HG03342 (cell line): ENCODE measurements around the gene JUN.
A peak's percentile ranks its signal among the peaks of the same experiment; 100 is the strongest.
"Not testable (repeated sequence)": the region's sequence is repeated elsewhere in the genome, so short reads cannot be mapped to it uniquely, and the experiment has no call there.

ENCODE experiments used
- ATAC-seq: cut with Tn5 transposase; IDR thresholded peaks from one replicate; pipeline ENCODE4 v1.9.1; 2021; ENCODE audit warnings: mild to moderate bottlenecking, moderate library complexity; ENCODE audit not compliant: unreplicated experiment

Gene JUN

DNA sequence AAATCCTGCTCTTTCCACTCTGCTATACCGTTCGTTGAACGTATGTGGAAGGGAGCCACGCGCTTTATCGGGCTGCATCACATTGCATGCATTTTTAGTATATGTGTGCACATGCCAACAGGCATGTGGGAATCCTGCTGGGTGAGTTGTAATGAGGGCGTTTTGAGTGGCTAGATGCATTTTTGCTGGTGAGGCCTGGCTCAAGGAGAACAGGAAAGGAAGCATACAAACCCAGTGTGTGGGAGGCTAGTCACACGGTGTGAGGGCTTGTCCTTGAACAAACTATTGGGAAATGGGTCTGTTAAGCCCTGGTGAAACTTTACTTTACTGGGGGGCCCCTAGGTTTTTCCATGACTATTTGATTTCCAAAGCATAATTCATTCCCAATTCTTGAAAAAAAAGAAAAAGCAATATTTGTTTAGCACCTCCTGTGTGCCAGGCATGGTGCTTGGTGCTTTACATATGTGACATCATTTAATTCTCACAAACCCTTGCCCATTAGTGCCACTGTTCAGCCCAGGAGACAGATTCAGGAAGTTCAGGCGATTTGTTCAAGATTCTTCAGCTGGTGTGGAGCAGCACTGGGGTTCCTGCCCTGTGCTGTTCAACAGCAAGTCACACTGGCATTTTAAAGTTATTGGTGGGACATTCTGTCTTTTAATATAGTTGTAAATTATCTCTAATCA, 25.6 kb upstream of the JUN start:
- no peak for ATAC-seq

DNA sequence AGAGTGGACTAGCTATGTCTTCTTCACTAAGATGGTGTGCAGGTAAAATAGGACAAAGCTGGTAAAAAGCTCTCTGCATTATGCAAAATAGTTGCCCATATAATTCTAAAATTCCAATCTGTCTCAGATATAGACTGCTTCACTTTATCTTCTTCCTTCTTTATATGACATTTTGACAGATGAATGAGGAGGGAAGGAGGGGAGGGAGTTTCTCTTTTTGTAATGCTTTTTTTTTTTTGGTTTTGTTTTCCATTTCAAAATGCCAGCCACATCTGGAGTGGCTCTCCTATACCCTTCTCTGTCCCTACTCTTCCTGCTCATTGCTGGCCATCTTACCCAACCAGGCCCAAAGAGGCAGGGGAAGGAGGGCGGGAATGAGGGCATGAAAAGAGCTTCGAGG, 24.2 kb upstream of the JUN start:
- no peak for ATAC-seq

DNA sequence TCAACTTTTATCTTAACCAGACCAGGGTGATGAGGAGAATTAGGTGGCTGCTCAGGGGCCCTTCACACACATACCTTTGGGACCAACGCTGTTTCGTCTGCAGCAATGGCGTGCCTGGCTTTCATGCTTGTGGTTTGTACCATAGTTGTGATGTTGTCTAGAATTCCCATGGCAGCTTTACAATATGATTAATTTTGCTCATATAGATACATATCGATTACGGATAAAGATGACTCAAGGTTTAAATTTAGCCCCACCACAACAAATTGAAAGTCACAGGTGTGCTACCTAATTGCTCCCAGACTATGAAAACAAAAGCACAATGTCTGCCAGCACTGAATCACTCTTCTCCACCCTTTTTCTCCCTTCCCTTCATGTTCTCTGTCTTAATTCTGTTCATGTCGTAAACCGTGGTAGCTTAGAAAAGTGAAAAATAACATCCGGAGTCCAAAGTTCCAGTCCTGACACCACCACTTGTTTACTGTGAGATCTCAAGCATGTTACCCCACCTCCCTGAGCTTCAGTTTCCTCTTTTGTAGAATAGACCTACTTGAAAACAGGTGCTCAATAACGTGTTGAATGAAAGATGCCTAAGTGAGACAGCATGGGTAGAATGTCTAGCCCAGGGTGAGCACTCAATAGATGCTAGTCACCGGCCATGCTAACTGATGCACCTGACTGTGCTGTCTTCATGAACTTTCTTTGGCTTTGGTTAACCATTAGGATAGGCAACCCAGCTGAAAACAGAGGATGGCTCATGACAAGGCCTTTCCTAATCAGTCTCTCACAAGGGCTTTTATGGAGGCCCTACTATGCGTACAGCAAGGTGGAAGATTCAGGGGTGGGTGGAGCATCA, 22.1 kb upstream of the JUN start:
- peak; percentile 66 for ATAC-seq

DNA sequence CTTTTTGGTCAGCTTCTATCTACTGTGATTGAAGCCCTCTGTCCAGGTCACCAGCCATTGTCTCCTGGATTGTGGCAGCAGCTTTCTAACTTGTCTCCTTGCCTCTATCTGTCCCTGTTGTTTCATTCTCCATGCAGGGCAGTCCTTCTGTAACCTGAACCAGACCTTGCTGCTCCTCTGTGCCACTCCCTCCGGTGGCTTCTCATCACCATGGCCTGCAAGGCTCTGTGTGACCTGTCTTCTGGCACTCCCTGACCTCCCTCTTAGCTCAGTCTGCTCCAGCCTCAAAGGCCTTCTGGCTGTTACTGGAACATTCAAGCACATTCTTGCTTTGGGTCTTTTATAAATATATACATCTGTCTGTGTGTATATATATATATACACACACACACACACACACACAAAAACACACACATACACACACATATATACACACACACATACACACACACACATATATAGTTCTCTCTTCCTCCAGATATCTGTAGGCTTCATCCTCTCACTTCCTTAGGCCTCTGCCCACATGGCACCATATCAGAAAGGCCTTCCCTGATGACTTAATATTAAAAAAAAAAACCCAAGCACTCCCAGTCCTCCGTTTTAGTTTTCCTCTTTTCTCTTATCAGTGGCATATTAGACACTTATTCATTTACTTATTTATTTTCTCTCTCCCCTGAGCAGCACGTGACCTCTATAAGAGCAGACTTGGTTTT, 21.2 kb upstream of the JUN start:
- no peak for ATAC-seq

DNA sequence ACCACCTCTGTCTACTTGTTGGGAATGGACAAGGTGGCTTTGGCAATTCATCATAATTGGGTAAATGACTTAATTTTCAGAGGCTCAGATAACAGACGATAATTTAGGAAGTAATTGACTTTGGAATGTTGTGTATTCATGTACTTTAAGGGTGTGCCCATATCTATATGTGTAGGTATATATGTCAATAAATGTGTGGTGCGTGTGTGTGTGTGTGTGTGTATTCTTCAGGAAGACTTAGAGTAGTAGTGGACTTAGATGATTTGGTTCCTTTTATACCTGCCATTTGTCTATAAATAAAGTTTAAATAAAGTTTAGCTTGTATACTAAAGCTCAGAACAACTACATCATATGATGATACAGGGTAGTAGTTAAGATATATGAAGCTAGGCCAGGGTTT, 20.0 kb upstream of the JUN start:
- ATAC-seq = no peak

DNA sequence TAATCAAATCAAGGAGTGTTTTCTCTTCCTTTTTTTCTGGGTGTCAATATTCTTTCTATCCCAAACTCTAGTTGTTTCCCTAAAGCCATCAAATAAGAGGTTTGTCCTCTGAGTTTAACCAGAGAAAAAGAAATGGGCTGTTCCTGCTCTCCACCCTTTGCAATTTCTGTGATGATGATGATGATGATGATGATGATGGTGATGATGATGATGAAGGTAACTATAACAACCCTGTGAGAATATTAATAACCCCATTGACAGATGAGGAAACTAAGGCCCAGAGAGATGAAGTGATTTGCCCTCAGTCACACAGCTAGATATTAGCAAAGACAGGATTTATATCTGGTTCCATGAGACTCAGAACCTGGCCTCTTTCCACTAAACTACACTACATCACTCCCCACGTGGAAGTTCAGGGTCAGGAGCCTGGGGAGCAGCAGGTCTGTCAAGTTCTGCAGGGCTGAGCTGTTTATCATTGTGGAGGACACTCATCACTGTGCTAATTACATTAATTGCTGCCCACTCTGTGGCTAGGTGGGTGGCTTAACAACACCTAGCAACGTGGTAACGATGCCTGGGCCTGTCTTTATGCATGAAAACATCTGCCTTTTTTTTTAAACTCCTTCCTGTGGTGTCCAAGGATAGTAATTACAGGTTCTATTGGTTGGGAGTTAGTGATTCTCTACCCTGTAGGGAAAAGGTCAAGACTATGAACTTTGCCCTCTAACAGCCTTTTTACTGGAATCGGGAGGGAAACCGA, 19.0 kb upstream of the JUN start:
- no peak for ATAC-seq

DNA sequence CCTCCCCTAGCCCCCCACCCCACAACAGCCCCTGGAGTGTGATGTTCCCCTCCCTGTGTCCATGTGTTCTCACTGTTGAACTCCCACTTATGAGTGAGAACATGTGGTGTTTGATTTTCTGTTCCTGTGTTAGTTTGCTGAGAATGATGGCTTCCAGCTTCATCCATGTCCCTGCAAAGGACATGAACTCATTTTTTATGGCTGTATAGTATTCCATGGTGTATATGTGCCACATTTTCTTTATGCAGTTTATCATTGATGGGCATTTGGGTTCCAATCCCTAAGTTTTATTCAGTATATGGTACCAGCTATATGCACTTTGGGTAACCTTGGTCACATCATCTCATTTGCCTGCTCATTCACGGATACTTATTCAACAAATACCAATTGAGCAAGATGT, 17.4 kb upstream of the JUN start:
- not testable (repeated sequence) for ATAC-seq

DNA sequence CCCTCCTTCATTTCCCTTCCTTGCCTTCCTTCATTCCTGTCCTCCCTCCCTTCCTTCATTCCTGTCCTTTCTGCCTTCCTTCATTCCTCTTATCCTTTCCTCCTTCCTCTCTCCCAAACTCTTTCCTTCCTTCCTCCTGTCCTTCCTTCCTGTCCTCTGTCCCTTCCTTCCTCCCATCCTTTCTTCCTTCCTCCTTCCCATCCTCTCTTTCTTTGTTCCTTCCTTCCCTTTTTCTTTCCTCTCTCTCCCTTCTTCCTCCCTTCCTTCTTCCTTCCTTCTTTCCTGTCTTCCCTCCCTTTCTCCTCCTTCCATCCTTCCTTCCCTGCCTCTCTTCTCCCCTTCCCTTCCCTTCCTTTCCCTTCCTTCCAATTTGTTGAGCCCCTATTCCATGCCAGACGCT, 15.8 kb upstream of the JUN start:
- no peak for ATAC-seq

DNA sequence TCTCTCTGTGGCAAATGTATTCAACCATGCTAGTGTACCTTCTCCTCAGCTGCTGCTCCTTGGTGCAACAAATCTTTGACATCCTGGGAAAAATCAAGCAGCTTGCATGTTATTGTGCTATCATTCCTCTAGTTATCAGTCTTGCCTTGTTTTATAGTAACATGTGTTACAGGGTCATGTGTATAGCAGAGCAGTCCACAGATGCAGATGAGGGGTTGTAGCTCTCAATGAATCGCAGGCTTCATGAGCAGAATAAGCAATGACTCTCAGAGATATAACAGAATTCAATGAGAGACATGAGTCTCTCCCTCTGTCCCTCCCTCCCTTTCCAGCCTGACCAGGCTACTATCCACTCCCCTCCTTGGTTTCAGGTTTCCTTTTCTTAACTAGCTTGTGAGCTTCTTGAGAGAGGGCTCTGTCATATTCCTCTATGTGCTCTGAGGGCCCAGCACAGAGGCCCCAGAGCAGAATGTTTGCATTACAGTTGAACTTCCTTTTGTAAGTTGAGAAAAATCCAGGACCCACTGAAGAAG, 15.1 kb upstream of the JUN start:
- ATAC-seq = no peak

DNA sequence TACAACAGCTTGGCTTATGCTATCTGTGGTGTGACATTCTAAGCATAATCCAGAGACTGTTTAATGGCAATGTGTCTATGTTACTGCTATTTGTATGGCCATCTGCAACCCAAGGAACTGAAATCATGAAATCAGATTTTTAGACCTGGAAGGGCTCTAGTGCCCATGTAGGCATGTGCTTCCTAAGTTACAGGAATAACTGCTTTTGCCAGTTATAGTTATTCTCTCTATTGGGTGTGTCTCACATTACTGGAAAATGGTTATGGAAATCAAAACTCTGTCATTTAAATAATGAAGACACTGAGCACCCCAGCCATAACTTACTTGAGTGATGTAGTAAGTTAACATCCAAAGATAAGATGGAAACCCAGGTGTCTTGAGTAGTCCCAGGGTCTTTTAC, 12.6 kb upstream of the JUN start:
- no peak for ATAC-seq

DNA sequence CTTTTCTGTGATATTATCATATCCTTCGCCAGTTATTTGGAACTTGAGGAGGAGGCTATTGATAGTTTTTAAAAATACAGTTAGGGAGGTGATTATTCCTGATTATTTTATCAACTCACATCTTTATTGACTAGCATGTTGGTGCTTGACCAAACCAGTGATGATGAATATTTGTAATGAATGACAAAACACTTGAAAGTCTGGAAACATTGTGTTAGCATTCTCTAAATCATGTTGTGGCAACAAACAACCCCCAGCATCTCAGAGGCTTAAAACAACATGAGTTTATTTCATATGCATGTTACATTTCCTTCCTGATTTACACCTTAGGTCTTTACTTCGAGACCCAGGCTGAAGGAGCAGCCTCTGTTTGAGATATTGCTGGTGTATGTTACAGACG, 10.7 kb upstream of the JUN start:
- ATAC-seq = no peak

DNA sequence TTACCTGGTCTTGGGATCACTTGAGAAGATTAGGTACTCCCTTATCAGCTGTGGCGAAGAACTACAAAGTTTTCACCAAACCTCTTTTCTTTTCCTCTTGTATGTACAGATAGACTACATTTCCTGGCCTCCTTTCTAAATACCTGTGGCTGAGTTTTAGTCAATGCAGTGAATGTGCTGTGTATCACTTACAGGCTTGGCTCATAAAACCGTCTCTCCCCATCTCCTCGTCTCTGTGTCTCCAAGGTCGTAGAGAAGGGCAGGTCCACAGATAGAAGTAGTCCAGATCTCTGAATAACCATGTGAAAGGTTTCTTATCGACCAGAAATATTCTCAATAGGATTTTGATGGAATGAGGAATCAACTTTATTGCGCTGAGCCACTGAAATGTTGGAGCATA, 9.0 kb upstream of the JUN start:
- no peak for ATAC-seq

DNA sequence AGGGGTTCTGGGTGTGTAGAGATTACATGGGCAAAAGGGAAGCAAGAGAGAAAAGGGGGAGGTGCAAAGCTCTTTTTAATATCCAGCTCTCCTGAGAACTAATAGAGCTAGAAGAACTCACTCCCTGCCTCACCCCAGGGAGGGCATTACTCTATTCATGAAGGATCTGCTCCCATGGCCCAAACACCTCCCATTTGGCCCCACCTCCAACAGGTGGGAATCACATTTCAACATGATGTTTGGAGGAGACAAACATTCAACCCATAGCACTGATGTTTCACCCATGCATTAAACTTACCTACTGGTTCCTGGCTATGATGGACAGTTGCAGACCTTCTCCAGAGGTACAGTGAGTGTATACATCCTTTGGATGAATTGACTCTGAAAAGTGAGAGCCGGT, 7.3 kb upstream of the JUN start:
- no peak for ATAC-seq

DNA sequence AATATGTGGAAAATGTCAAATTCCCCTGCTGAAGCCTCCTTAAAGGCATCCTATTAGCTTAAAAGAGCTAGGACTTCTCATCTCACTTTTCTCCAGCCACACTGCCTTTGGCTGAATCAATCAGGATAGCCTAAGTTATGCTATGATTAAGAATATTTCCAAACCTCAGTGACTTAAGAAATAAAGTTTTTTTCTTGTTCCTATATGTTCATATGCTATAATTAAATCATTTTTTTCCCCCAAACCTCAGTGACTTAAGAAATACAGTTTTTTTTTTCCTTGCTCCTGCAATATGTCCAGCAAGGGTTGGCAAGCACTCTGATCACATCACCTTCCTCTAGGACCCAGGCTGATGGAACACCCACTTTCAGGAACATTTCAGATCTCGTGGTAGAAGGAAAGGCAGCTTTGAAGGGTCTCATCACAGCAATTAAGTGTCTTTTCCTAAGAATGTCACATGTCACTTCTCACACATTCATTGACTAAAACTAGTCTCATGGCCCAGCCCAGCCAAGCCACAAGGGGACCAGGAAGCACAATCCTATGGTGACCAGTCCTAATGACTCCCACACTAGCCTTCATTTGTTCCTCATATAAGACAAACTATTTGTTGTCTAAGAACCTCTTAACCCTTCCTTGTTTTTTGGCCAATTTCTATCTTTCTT, 6.3 kb upstream of the JUN start:
- no peak for ATAC-seq

DNA sequence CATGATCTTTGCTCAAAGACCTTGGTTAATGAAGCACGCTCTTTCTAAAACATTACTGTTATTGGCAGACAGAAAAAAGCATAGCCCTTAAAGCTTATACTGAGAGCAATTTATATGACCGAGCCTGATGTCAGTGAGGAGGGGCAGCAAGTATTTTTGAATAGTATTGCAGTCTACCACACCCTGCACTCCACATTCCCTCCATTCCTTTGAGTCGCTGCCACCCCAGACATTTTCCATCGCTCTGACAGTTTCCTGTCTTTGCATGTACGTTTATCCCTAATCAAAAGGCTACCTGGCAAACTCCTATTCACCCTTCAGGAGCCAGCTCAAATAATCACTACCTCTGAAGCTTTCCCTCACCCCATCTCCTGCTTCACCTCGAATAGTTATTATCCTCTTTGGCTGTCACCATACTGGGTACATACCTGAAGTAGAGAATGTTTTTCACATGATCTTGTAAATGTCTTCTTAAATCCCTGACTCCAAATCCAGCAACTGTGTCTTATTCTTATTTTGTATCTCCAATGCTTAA, 5.5 kb upstream of the JUN start:
- no peak for ATAC-seq

DNA sequence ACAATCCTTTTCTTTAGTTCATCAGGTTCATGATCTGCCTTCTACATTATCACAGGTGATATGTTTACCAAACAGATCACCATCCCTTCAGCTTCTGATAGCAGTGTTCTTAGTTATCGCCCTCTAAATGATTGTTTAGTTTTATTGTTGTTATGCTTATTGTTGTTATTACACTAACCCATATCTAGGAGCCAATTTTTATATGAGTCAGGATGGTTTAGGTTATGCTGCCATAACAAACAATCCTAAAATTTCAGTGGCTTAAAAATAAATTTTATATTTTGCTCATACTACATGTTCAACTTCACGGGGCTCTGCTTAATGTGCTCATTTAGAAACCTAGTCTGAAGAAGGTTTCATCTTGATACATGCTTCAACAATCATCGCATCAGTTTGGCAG, 4.4 kb upstream of the JUN start:
- ATAC-seq = no peak

DNA sequence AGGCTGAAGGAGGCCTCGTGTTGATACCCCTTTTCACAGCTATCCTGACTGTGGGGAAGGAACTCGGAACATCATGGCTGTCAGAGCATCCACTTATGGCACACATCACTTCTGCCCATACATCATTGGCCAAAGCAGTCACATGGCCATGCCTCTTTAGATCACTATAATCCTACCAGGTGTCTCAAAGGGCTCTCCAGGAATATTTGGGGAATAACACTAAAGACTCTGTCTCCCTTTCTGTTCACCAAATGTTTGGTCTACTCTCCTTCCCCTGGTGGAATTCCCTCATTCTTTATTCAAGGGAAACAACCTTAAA, 3.0 kb upstream of the JUN start:
- ATAC-seq = no peak

DNA sequence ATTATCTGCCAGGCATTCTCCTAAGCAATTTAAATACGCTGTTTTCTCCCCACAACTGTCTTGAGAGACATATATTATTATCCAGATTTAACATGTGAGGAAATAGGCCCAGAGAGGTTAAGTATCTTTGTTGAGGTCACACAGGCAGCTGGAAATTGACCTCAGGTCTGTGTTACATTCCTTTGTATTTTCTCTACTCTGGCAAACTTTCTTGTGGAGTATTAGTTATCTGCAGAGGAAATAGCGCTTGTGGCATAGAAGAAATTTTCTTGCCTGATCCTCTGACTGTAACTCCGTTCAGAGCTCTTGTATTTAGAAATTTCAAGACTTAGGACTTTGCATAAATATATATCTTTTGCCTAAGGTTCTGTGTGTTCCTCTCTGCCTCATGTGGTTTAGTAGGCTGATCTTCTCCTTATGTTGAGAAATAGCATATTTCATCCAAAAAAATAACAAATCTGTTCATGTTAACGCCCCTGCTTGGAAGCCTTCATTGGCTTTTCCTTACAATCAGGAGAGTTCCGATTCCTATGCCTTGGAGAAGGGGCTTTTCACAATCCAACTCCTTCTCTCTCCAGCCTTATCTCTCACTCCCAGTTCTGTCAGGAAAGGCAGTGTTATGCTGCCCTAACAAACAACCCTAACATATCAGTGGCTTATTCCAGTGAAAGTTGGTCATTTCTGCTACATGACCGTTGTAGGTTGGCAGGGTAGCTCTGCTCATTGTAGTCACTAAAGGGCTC, 2.5 kb upstream of the JUN start:
- no peak for ATAC-seq

DNA sequence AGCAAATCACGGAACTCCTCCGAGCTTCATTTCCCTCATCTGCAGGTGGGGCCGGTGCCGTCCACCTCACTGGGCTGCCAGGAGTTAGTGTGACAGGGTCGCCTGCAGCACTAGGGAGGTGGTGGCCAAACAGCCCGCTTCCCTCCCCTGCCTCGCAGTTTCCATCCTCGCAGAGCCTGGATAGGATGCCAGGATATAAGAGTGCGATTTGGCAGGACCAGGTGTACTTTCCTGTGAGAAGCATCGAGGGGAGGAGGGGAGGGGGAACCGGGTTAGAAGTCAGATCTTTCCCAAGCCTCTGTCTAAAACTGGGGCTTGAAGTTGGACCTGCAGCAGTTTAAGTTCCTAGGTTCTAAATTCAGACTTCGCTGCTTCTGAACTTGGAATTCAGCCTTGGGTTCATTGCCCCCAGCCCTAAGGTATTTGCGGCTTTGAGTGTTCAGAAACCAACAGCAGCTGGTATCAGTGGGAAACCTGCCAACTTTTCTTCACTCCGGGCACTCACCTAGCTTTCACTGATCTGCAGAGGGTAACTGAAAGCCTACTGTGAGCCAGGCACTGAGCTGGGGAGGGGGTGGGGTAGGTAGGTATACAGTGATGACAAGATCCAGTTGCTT, 1.7 kb upstream of the JUN start:
- no peak for ATAC-seq
